ENCODE measurements around the gene SORBS1. TPM values are rescaled to one million over a fixed set of nuclear protein-coding genes. Genes with fewer than 3 reads are reported as not detected.

SORBS1 gene
- total and polyA plus RNA-seq, 9 of the 15 experiments (the other 6 are each of a cell fraction or from before 2014, with no cell fraction given): 2.0 to 13.3 (median 6.5) TPM

- H3K36me3 ChIP-seq (ENCODE audit: control insufficient read depth, insufficient read depth, low read length): no peaks in the 10 kb centered on the region
- no peaks in the 10 kb centered on the region for H3K27me3 ChIP-seq (ENCODE audit: control insufficient read depth in 2 of 2, insufficient read depth in 2 of 2, low read length in 2 of 2)
- WGBS (ENCODE audit: insufficient coverage, low coverage, missing lambda C conversion rate): 4% methylated on average over 5 of the region's 5 CpGs
- H3K4me2 ChIP-seq (ENCODE audit: insufficient read depth, low read length): no peak overlapping the region; the same call in none of the 2 replicates
- DNase-seq (ENCODE audit: extremely low read depth in 1 of 4, low spot score in 3 of 4): no peak
- no peak for ATAC-seq
- ChIA-PET CTCF (ENCODE audit: low intra/inter-chr PET ratio) (no interaction called here), POLR2A (interaction anchor here (0.7 to 0.9 kb wide), 3 partner anchors 12 to 54 kb away, joined by 3 to 5 read pairs (median 4); no protein-coding TSS in a partner anchor)
- no peaks in the 10 kb centered on the region for H3K79me2 ChIP-seq (ENCODE audit: control insufficient read depth, insufficient read depth, low read length)
- no peaks in the 10 kb centered on the region for H3K9me3 ChIP-seq (replicated peaks; ENCODE audit: control insufficient read depth, insufficient read depth, low read depth, low read length)
- BruUV-seq (replicated peaks): no TSS peak
- TF ChIP-seq RFX5 (IDR thresholded peaks at IDR 0.05; ENCODE audit: low read depth, low read length) (no peak), ZNF589 (CRISPR knock-in tag; IDR thresholded peaks at IDR 0.05; ENCODE audit: low read depth) (no peak), GTF2A2 (tag; IDR thresholded peaks at IDR 0.05) (no peak), ZNF551 (CRISPR knock-in tag; IDR thresholded peaks at IDR 0.05) (no peak), ZNF639 (CRISPR knock-in tag; conservative IDR thresholded peaks at IDR 0.05 in 1 of 2, IDR thresholded peaks at IDR 0.05 in 1 of 2) (no peak)
- no peaks in the 10 kb centered on the region for H3K9me1 ChIP-seq (ENCODE audit: control insufficient read depth, insufficient read depth, low read length)
- H3K27ac ChIP-seq (ENCODE audit: extremely low read depth, low read depth, low read length): no peak overlapping the region
- FAIRE-seq: no peak
- H3K4me3 ChIP-seq: no peak overlapping the region
- no peak overlapping the region; a peak in 1 of 4 replicates for H3K9ac ChIP-seq (ENCODE audit: insufficient read depth in 1 of 2, low read depth in 2 of 2, low read length in 2 of 2)
- peak overlapping the region; percentile 65; the same call in 1 of the 2 replicates for H2AFZ ChIP-seq (ENCODE audit: low read depth, low read length)
- no peaks in the 10 kb centered on the region for H4K20me1 ChIP-seq (replicated peaks; ENCODE audit: control insufficient read depth, insufficient read depth, low read length)
- intact Hi-C loops (cut with micrococcal nuclease) (no loop called here), in situ Hi-C loops (cut with MboI) (no loop called here)
- peaks cover 13 to 54% of the 10 kb centered on the region in 2 experiments; a peak in 4 of 5 replicates for H3K4me1 ChIP-seq (replicated peaks in 1 of 2; ENCODE audit: control insufficient read depth in 2 of 2, insufficient read depth in 2 of 2, low read length in 2 of 2)
Observed at GRCh38 chr10:95505084-95505610, 56.0 kb downstream of the SORBS1 start.
